ENCODE data around the gene HERC3. TPM values are rescaled to one million over a fixed set of nuclear protein-coding genes. Genes with fewer than 3 reads are reported as not detected.

The HERC3 gene
- total RNA-seq, 1 donor from 2014 or later: 68.9 TPM

DNA sequence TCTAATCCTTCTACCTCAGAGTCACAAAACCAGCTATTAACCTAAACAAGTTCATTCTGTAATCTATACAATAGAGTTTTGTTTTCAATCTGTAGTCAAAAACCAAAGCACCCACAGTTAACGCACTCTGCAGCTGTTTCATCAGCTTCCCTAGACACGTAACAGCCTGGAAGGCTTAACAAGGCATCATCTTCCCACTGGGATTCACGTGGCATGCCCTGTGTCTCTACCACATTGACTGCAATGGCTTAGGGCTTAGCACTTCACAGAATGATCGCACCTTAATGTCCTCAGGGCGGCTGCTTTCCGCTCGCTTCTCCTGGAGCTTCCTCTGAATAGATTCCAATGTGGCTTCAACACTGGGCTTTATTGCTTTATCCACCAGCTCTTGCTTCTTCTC lies 155.1 kb downstream of the HERC3 start:
- no peak for DNase-seq

DNA sequence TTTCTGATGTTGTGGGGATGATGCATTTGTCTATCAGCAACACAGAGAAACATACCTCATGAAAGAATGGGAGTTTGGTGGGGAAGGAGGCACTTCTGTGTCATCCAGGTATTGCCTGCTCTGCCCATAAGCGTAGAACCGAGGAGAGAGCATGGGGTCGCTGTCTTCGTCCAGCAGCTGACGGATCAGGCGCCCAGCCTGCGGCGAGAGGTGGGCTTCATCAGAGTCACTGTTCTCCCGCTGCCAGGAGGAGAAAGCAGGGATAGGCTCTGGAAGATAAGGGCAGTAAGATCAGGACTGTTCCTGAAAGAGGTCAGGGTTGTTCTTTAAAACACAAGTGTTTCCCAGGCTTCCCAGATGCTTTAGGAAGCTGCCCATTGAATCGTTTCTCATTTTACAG lies 158.1 kb downstream of the HERC3 start:
- DNase-seq: no peak

DNA sequence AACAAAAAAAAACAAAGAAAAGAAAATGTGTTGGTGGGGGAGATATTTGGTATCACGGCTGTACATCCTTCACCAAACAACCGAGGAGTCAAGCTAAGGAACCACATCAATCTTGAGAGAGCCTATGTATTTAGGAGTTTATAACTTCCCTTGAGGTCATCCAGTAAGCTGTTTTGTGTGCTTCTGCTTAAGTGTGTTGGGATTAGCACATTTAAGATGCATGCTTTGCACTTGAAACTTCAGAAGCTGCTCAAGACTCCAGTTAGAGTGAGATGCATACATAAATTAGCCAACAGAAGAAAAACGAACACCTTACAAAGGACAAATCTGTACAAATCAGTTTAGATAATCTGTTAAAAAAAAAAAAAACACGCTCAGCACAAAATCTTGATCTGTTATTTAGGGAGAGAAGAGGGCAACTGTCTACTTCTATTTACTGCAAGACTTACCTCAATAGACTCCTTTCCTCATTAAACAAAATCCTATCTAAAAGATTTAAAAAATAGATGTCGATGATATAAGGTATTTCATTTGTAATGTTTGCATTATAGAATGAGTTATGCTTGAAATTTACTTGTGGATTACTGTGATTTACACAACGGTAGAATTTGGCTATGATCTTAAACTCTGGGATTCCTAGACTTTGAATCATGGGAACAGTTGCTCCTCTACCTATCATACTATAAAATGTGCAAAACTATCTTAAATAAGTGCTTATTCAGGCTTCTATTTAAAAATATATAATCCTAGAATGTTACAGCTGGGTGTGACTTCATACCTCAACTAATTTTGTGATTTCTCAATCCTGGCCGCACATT lies 159.2 kb downstream of the HERC3 start:
- no peak for DNase-seq

DNA sequence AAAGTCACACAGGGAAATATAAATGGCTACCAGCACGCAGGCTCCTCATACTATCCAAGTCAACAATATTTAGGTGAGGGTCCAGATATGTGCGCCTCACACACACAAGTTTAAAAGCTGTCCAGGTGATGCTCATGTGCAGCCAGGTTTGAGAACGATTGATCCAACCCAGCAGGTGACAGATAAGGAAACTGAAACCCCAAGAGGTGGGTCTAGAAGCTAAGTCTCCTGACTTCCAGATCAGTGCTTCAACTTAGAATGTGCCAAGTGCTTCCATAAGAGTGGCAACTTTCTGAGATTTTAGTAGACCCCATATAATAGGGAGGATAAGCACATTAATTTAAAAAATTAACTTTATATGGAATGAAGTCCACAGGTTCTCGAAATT lies 159.8 kb downstream of the HERC3 start:
- DNase-seq: no peak

DNA sequence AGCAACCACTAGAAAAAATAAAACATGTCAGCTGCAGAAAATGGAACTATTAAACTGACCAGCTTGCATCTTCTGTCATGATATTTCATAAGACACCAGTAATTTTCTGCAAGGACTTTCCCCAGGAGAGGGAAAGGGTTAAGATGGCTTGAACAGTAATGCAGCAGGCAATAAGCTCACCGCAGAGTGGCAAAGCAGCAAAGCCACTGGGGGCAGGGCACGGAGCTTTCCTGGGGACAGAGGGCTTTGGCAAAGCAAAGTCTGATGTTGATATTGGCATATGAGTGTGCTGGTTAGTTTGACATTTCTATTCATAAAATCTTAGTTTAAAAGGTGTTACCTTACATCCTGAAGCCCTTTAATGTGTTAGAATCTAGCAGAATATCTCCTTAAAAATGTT lies 160.5 kb downstream of the HERC3 start:
- DNase-seq: no peak

DNA sequence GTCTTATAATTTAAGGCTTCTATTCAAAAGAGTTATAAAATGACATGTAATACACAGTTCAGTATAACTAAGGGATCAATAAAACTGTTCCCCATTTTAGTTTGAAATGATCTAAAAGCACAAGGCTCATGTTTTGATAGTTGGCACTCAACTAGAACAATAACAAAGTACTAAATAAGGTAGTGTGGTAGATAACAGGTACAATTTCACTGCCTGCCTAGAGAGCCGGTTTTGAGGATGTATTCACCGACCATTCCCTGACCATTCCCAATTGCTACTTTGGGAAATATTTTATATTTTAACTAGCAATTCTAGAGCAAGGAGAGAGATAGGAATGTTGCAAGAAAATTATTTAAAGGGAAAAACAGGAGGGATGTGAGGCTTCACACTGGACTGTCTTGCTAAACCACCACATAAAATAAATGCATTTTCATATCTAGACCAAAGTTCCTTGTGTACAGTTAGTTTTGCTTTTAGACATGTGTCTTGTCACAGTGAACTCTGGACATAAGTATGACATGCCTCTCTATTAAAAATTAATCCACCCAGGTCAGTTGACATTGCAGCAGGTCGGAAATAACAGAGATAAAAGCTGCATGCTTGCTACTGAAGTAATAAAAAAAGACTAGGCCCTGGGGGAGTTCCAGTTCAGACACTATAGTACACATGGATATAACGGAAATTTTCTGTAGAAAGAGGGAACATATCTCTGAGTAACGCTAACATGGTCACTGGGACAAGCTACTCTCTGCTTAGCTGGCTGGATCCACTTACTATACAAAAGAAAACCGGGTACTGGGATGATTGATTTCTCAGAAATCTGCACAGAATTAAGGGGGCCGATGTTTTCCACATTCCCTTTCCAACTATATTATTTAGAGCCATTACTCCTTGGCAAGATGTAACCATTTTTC lies 161.6 kb downstream of the HERC3 start:
- DNase-seq: no peak

DNA sequence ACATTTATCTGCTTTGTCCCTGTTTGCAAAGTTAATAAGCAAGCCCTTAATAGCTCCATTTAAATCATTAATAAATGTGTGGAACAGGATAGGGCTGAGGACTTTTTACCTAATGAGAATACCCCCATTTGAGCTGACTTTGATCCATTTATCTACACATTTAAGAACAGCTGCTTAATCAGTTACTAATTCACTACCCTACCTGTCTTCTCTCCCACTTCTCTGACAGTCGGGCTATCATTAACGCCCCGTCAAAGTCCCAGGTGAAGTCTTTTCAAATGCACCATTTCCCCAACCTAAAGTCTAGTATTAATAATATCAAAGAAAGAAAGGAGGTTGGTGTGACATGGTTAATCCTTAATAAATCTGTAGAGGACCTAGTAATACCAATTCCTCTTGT lies 162.5 kb downstream of the HERC3 start:
- DNase-seq: no peak

DNA sequence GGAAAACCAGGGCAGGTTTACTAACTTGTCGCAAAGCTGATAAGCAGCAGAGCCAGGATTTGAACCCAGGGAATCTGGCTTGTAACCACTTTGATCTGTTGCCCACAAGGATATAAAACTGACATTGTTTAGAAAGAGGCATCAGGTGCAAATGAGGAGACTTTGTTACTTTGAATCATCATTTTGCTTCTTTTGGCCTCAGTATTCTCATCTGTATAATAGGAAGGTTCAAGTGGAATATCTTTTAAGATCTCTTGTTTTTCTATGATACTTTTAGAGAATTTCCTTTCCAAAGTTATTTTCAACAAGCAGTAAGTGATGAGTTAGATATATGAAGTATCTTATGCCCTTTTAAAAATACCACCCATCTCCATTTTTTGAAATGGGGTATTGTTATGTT lies 163.2 kb downstream of the HERC3 start:
- DNase-seq: no peak

DNA sequence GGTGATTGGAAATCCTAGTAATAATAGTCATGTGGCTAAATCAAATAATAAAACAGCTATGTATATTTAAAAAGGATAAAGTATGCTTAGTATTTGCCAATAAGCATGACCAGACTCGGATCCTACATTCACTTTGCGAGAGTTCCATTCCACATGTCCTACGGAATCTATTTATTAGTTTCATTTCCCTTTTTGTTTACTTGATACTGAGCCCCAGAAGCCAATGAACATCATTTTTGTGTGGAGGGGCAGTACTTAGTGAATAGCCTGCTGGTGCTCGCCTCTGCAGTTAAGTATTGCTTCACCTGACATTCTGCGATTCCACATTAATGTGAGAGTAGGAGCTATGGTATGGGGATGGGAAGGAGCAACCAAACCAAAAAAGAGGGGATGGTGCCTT lies 163.9 kb downstream of the HERC3 start:
- no peak for DNase-seq

DNA sequence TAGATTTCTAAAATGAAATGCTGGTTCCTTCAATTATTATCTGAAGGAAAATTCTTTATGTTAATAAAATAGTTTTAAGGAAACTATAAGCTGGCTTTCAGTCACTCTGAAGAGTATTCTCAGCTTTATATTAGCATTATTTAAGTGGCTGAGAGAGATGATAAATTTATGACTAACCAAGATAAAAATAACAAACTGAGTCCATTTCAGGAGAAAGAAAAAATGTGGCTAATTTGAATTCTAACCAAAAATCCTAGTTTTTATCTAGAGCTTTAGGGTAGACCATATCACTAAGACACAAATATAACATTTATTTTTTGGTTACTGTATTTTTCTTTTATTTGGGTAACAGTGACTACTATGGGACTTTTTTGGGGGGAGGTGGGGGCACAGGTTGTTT lies 164.8 kb downstream of the HERC3 start:
- DNase-seq: no peak

DNA sequence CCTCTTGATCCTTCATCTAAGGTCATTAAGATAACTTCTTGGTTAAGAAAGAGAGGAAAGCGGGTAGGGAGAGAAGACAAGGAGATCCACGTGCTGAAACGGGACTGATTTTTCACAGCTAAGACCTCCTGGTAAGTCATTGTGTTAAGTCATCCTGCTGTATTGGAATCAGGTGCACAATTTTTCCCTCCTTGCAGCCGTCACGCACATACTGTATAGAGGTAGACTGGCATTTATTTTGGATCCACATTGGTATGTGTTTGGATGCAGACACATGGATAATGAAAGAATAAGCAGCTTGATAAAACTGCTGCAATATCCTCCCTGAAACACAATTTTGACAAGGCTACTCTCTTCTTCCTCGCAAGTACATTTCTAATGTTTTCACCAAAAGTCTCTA lies 165.5 kb downstream of the HERC3 start:
- no peak for DNase-seq

Small RNAs within 50 kb of the gene (small RNA-seq; reads per million reads assigned to genes)
- gene RF02115: not detected
- 0.09 reads per million for gene RNU6-33P

Other genes with a start within 250 kb of the HERC3 start
- 4.1 TPM for gene HERC6, start 213.6 kb upstream of the HERC3 start, total RNA-seq
- 2.5 TPM for gene HERC5, start 135.4 kb upstream of the HERC3 start, total RNA-seq
- gene PYURF, start 68.7 kb upstream of the HERC3 start, total RNA-seq: 70.8 TPM
- gene NAP1L5, start 105.3 kb downstream of the HERC3 start, total RNA-seq: 36.2 TPM